Neuron (in vitro differentiated cells): Measurements from ENCODE around the gene C2.

ENCODE experiments used
- H2AFZ ChIP-seq: one replicate; pipeline ENCODE4 v1.6.1; 2013; ENCODE audit warnings: low read depth, mild to moderate bottlenecking, inconsistent platforms, low read length, moderate library complexity
- H3K27me3 ChIP-seq: one replicate; pipeline ENCODE4 v1.6.1; 2013; ENCODE audit warnings: low read length; ENCODE audit not compliant: insufficient read depth
- H3K36me3 ChIP-seq: one replicate; pipeline ENCODE4 v1.6.1; 2013; ENCODE audit warnings: low read length; ENCODE audit not compliant: insufficient read depth
- H3K4me1 ChIP-seq: one replicate; pipeline ENCODE4 v1.6.1; 2013; ENCODE audit warnings: low read length; ENCODE audit not compliant: insufficient read depth
- H3K4me3 ChIP-seq: 2 replicates; pipeline ENCODE4 v1.5.1; 2013; ENCODE audit warnings: mild to moderate bottlenecking, low read length, moderate library complexity
- H3K9me3 ChIP-seq: one replicate; pipeline ENCODE4 v1.6.1; 2013; ENCODE audit warnings: low read length

C2 gene

DNA sequence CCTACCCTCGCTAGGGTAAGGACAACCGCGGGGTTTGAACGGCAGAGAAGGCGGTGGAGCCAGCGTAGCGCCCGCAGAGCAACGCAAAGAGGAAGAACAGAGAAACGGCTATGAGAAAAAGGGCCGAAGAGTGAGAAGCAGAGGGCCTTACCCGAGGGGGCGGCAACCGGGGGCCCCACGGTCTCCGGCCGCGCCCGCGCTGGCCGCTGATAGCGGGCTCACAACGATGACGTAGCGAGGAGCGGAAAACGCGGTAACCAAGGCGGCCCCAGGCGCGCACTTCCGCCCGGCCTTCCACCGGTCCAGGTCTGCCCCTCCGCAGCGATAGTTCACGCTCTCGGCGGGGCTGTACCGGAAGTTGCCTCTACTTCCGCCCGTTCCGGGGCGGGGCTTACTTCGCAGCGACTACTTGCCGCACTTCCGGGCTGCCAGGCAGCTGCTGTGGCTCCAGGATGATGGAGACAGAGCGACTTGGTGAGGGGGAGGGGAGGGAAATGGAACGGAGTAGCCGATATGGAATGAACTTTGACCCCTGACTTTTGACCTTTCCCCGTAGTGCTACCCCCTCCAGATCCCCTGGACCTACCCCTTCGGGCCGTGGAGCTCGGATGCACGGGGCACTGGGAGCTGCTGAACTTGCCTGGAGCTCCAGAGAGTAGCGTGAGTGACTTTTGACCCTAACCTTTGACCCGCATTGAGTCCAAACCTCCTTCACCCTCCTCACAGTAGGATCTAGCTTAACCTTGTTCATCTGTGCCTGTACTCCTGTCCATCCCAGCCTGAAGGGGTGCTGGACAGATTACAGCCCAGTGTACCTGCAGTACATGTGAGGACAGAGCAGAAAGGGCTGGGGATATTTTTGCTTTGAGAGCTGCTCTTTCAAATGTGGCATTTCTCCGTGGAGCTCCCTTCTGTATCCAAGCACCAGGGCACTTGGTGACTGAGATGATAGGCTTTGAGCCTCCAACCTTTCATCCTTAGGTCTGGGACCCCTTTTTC, 31.5 kb downstream of the C2 start, which contains the start of the genes NELFE and SKIC2:
TSS of gene NELFE (minus strand) at position 231 of the 999 bp plus-strand sequence. CDS start 525 bp downstream, outside the sequence.
TSS of gene SKIC2 (plus strand) at position 435 of the 999 bp plus-strand sequence. CDS start at position 453, 18 bp downstream.
- peak within 1 kb of the TSS; percentile 86 for H3K4me3 ChIP-seq
- peaks cover 66% of the 10 kb centered on the region for H3K36me3 ChIP-seq
- no peaks in the 10 kb centered on the region for H3K9me3 ChIP-seq
- H3K27me3 ChIP-seq = no peaks in the 10 kb centered on the region
- peak within 1 kb of the TSS; percentile 33 for H2AFZ ChIP-seq
- peaks cover 18% of the 10 kb centered on the region for H3K4me1 ChIP-seq

DNA sequence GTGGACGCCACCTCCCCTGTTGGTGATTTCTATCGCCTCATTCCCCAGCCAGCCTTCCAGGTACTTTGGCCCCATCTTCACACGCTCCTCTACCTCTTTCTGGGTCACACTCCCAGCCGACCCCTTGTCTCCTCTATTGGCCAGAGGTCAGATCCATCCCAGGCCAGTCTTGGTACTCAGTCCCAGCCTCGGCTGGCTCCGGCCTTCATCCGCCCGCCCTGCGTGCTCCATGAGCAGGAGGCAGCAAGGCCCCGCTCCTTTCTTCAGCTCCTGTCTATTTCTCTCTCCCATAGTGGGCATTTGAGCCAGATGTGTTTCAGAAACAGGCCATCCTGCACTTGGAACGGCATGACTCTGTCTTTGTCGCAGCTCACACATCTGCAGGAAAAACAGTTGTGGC, 34.1 kb downstream of the C2 start:
- Histone ChIP-seq H3K27me3 (no peaks in the 10 kb centered on the region), H3K4me1 (peaks cover 18% of the 10 kb centered on the region), H3K4me3 (no peak overlapping the region), H3K9me3 (no peaks in the 10 kb centered on the region), H2AFZ (no peak overlapping the region), H3K36me3 (peaks cover 58% of the 10 kb centered on the region)

DNA sequence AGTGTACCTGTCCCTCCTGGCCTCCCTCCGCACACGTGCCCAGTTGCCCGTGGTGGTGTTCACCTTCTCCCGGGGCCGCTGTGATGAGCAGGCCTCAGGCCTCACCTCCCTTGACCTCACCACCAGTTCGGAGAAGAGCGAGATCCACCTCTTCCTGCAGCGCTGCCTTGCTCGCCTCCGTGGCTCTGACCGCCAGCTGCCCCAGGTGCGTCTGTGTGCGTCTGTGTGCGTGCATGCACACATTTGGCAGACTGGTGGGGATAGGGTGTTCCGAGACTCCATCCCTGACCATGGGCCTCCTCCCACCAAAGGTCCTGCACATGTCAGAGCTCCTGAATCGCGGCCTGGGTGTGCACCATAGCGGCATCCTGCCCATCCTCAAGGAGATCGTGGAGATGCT, 36.4 kb downstream of the C2 start:
- Histone ChIP-seq H2AFZ (no peak overlapping the region), H3K9me3 (no peaks in the 10 kb centered on the region), H3K27me3 (no peaks in the 10 kb centered on the region), H3K4me3 (no peak overlapping the region), H3K36me3 (peaks cover 73% of the 10 kb centered on the region), H3K4me1 (peaks cover 9% of the 10 kb centered on the region)

DNA sequence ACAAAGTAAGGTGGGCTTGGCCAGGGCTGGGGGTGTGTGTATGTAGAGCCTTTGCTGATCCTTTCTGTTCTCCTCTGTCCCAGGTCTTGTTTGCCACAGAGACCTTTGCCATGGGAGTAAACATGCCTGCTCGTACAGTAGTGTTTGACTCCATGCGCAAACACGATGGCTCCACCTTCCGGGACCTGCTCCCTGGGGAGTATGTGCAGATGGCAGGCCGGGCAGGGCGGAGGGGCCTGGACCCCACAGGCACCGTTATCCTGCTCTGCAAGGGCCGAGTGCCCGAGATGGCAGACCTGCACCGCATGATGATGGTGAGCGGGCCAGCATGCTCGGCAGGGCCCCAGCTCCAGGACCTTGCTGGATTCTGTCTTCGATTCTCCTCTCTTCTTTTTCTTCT, 38.2 kb downstream of the C2 start:
- H3K36me3 ChIP-seq = peaks cover 85% of the 10 kb centered on the region

DNA sequence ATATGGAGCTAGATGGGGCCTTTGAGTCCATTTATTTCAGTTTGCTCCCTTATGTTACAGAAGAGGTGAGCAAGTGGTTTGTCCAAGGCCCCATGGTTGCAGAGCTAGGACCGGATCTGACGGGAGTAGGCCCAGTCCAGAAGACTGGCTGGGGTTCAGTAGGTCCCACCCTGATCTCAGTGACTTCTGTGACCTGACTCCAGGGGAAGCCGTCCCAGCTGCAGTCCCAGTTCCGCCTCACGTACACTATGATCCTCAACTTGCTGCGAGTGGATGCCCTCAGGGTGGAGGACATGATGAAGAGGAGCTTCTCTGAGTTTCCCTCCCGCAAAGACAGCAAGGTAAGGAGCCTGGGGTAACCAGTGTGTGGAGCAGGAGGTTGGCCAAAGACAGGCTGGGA, 39.0 kb downstream of the C2 start:
- Histone ChIP-seq H3K36me3 (peaks cover 78% of the 10 kb centered on the region), H3K9me3 (no peaks in the 10 kb centered on the region), H3K4me3 (no peak overlapping the region), H2AFZ (no peak overlapping the region), H3K4me1 (peaks cover 7% of the 10 kb centered on the region), H3K27me3 (no peaks in the 10 kb centered on the region)

More for the DNA sequence above, 38.2 kb downstream of the C2 start:
- Histone ChIP-seq H3K27me3 (no peaks in the 10 kb centered on the region), H2AFZ (no peak overlapping the region), H3K9me3 (no peaks in the 10 kb centered on the region), H3K4me3 (no peak overlapping the region), H3K4me1 (no peaks in the 10 kb centered on the region)

DNA sequence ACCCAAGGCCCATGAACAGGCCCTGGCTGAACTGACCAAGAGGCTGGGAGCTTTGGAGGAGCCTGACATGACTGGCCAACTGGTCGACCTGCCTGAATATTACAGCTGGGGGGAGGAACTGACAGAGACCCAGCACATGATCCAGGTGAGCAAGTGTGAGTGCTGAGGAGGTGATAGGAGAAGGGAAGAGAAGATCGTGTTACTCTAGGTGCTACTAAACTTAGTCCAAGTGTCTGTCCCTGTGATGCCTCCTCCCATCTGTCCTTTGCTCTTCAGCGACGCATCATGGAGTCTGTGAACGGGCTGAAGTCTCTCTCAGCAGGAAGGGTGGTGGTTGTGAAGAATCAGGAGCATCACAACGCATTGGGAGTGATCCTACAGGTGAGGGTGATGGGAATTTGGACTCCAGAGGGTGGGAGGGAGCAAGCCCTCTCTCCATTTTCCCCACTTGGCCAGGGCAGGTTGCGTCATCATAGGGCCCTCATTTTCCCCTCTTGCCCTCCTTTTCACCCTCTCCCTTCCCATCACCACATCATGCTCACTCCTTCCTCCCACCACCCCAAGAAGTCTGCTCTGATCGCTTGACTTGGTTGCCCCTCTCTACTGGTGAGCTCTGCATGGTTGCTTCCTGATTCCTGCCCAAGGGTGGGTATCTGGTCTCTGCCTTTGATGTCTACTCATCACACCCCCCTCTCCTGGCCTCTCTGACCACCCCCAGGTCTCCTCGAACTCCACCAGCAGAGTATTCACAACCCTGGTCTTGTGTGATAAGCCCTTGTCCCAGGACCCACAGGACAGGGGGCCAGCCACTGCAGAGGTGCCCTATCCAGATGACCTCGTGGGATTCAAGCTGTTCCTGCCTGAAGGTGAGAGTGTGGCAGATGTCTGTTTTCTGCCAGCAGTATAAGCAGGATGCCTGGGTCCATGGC, 39.7 kb downstream of the C2 start:
- Histone ChIP-seq H3K4me1 (peaks cover 8% of the 10 kb centered on the region), H3K4me3 (no peak overlapping the region), H3K27me3 (no peaks in the 10 kb centered on the region), H3K9me3 (no peaks in the 10 kb centered on the region), H2AFZ (no peak overlapping the region), H3K36me3 (peaks cover 71% of the 10 kb centered on the region)

DNA sequence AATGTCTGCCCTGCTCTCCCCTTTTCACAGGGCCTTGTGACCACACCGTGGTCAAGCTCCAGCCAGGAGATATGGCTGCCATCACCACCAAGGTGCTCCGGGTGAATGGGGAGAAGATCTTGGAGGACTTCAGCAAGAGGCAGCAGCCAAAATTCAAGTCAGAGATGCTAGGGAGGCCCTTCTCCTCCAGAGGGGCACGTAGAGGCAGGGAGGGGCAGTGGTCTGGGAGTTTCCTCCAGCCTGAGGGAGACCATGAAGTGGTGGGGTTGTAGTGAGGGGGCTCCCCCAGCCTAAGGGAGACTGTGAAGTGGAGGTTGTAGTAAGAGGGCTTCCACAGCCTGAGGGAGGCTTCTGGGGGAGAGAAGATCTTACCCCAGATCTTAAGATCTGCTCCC, 40.4 kb downstream of the C2 start:
- H3K4me1 ChIP-seq = peaks cover 12% of the 10 kb centered on the region
- no peaks in the 10 kb centered on the region for H3K27me3 ChIP-seq
- H3K4me3 ChIP-seq = no peak overlapping the region
- H3K36me3 ChIP-seq = peaks cover 64% of the 10 kb centered on the region
- H3K9me3 ChIP-seq = no peaks in the 10 kb centered on the region
- H2AFZ ChIP-seq = no peak overlapping the region

DNA sequence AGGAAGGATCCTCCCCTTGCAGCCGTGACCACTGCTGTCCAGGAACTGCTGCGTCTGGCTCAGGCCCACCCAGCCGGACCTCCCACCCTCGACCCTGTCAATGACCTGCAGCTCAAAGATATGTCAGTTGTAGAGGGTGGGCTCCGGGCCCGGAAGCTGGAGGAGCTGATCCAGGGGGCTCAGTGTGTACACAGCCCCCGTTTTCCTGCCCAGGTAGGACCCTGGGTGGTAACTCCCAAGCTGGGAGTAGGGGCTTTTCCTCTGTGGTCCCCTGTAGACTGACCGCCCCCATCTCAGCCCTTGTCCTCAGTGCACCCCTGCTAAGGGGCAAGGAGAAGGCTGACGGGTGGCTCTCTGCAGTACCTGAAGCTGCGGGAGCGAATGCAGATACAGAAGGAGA, 40.8 kb downstream of the C2 start:
- H3K9me3 ChIP-seq = no peaks in the 10 kb centered on the region
- peaks cover 16% of the 10 kb centered on the region for H3K4me1 ChIP-seq
- peaks cover 60% of the 10 kb centered on the region for H3K36me3 ChIP-seq

DNA sequence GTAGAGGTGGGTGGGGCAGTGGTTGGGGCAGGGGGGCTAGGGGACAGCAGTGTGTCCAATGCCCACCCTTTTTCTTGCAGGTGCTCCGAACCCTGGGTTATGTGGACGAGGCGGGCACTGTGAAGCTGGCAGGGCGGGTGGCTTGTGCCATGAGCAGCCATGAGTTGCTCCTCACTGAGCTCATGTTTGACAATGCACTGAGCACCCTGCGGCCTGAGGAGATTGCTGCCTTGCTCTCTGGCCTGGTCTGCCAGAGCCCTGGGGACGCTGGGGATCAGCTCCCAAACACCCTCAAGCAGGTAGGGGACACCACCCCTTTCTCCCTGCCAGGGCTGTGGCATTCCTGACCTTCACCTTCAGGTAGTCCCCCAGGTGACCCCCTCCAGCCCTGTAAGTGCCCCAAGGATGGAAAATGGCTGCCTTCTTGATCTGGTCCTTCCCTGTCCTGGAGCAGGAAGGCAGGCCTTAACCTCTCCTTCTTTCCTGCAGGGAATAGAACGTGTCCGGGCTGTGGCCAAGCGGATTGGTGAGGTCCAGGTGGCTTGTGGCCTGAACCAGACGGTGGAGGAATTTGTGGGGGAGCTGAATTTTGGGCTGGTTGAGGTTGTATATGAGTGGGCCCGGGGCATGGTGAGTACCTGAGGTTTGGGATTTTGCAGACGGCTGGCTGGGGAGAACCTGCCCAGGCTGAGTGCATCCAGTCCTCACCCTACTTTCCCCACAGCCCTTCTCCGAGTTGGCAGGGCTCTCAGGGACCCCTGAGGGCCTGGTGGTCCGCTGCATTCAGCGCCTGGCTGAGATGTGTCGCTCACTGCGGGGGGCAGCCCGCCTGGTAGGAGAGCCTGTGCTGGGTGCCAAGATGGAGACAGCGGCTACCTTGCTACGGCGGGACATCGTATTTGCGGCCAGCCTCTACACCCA, 41.5 kb downstream of the C2 start:
- peaks cover 17% of the 10 kb centered on the region for H3K4me1 ChIP-seq
- H3K4me3 ChIP-seq = no peak overlapping the region
- no peak overlapping the region for H2AFZ ChIP-seq
- no peaks in the 10 kb centered on the region for H3K27me3 ChIP-seq
- peaks cover 53% of the 10 kb centered on the region for H3K36me3 ChIP-seq
- H3K9me3 ChIP-seq = no peaks in the 10 kb centered on the region

More for the DNA sequence above, 40.8 kb downstream of the C2 start:
- H3K27me3 ChIP-seq = no peaks in the 10 kb centered on the region
- H2AFZ ChIP-seq = no peak overlapping the region
- H3K4me3 ChIP-seq = no peak overlapping the region

DNA sequence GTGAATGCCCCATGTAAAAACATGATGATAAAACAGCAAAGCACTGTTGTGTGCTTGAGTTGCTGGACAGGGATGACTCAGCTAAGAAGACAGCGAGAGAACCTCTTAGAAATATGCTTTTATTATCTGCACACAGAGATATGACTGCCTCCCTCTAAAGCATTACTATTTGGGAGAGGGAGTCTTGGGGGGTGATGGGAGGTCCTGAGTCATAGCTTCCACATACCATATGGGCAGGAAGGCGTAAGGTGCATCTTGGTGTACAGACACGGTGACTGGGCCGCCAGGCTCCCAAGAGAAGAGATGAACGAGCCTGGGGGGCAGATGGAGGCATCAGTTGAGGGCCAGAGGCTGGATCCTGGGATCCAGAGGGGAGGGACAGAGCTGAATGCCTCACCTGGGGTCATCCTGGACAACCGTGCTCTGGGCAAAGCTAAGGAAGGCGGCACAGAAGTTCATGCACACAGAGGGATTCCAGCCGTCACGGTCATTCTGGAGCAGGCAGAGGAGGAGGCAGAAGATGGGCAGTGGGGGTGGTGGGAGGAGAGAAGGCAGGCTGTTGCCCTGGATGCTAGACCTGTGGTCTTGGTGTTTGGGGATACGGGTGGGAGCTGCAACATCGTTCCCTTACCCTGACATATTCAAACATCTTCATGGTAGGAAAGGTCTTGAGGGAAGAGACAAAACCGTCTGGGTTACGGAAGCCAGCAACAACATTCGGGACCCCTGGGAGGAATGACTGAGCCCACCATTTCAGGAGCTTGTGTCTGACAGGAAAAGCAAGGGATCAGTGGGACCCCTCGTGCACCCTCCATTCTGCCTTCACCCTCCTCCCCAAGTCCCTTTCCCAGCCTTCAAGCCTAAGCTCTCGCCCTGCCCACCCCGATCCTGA, 42.4 kb downstream of the C2 start:
- Histone ChIP-seq H3K4me1 (peaks cover 17% of the 10 kb centered on the region), H2AFZ (no peak overlapping the region), H3K27me3 (no peaks in the 10 kb centered on the region), H3K9me3 (no peaks in the 10 kb centered on the region), H3K36me3 (peaks cover 49% of the 10 kb centered on the region), H3K4me3 (no peak overlapping the region)

DNA sequence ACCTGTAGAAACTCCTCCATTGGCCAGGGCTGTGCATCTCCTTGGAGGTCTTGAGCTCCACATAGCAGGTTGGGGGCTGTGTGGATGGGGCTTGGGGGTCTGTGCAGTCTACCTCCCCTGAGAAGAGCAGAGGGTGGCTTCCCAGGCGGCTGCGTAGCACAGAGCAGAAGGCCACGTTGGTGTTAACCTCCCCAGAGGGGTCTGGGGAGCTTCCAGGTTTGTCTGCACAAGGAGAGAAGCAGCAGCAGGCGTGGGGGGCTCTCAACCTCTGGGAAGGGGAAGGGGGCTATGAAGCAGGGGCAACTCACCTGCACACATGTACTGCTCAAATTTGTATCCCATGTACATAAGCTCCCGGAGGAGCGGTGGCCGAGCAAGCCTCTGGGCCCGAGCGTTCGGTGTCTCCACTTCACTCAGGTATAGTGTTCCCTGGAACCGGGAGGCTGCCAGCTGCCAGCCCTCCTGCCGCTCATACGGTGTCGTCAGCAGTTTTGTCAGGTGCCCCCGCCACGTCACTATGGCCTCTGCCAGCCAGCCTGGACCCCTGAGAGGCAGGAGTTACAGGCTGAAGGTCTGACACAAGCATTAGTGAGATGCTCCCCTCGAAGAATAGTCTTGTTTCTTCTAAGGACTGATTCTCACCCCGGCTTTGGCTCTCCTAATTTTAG, 43.2 kb downstream of the C2 start:
- peaks cover 45% of the 10 kb centered on the region for H3K36me3 ChIP-seq
- H3K4me3 ChIP-seq = peak overlapping the region; percentile 56
- no peaks in the 10 kb centered on the region for H3K9me3 ChIP-seq

More for the DNA sequence above, 43.2 kb downstream of the C2 start:
- Histone ChIP-seq H3K27me3 (no peaks in the 10 kb centered on the region), H3K4me1 (peaks cover 17% of the 10 kb centered on the region), H2AFZ (no peak overlapping the region)
